Spleen (tissue), 11 donors: Measurements from ENCODE around the gene ATG16L1. TPM values are rescaled to one million over a fixed set of nuclear protein-coding genes. Genes with fewer than 3 reads are reported as not detected.
A peak's percentile ranks its signal among the peaks of the same experiment; 100 is the strongest.

Source experiments
- DNase-seq: peaks from one replicate; pipeline ENCODE4 v3.0.0-alpha.2; 2020
- H3K27ac ChIP-seq, 8 donors: fragments of 200-600 bp; sonication (generic) in 7 of 8; 1 replicate in 4 of 8; 2 replicates in 4 of 8; pipeline versions ENCODE4 v1.5.0 to v1.8.0; 2016 to 2021; ENCODE audit warnings: inconsistent platforms in 4 of 8, mild to moderate bottlenecking in 4 of 8, moderate library complexity in 1 of 8
- H3K27me3 ChIP-seq, 7 donors: fragments of 200-600 bp; sonication (generic) in 6 of 7; replicated peaks in 1 of 7; 1 replicate in 4 of 7; 2 replicates in 3 of 7; pipeline versions ENCODE4 v1.5.0 to v1.8.0; 2016 to 2021; ENCODE audit warnings: inconsistent platforms in 3 of 7, mild to moderate bottlenecking in 1 of 7
- H3K36me3 ChIP-seq, 6 donors: fragments of 200-600 bp; sonication (generic) in 5 of 6; 1 replicate in 4 of 6; 2 replicates in 2 of 6; pipeline versions ENCODE4 v1.5.0 to v1.8.0; 2016 to 2021; ENCODE audit warnings: inconsistent platforms in 2 of 6
- H3K4me1 ChIP-seq, 6 donors: fragments of 200-600 bp; sonication (generic) in 5 of 6; 1 replicate in 3 of 6; 2 replicates in 3 of 6; pipeline versions ENCODE4 v1.5.0 to v1.8.0; 2016 to 2021; ENCODE audit warnings: inconsistent platforms in 3 of 6
- H3K4me3 ChIP-seq, 8 donors: fragments of 200-600 bp; sonication (generic) in 7 of 8; 1 replicate in 4 of 8; 2 replicates in 4 of 8; pipeline versions ENCODE4 v1.5.0 to v1.8.0; 2016 to 2021; ENCODE audit warnings: inconsistent platforms in 4 of 8, mild to moderate bottlenecking in 4 of 8, moderate library complexity in 2 of 8
- H3K9me3 ChIP-seq, 8 donors: fragments of 200-600 bp; sonication (generic) in 7 of 8; 1 replicate in 4 of 8; 2 replicates in 4 of 8; pipeline versions ENCODE4 v1.5.0 to v1.8.0; 2016 to 2021; ENCODE audit warnings: inconsistent platforms in 4 of 8
- CTCF ChIP-seq, 11 experiments: fragments of 200-600 bp in 7 of 11; fragments of 450-650 bp in 4 of 11; sonication (generic) in 4 of 11; IDR thresholded peaks in 8 of 11; conservative IDR thresholded peaks in 3 of 11; 1 replicate in 7 of 11; 2 replicates in 4 of 11; pipeline versions ENCODE4 v1.4.0 to v1.8.0; 2016 to 2021; ENCODE audit warnings: antibody characterized with exemption in 11 of 11, inconsistent platforms in 4 of 11, mild to moderate bottlenecking in 1 of 11
- POLR2A ChIP-seq, 3 donors: fragments of 450-650 bp; IDR thresholded peaks; one replicate each; pipeline ENCODE4 v1.5.1; 2017; ENCODE audit warnings: antibody characterized with exemption in 3 of 3, mild to moderate bottlenecking in 1 of 3
- POLR2AphosphoS5 ChIP-seq, 3 donors: sonication (generic); formaldehyde crosslinking; IDR thresholded peaks; one replicate each; pipeline ENCODE4 v1.5.1; 2017; ENCODE audit warnings: antibody characterized with exemption in 3 of 3
- WGBS, 5 donors: extraction: QIAGEN DNeasy Blood & Tissue Kit in 3 of 5; methylation state at CpG; one replicate each; pipeline versions ENCODE4 v1.1.5 to v1.1.7; 2013 to 2018; 5-methylcytosine and 5-hydroxymethylcytosine counted together
- intact Hi-C: fragments of 100-400 bp; cut with DNase I; formaldehyde crosslinking; loops from one replicate; pipeline ENCODE4 v1.15.0; 2023; ENCODE audit warnings: low total_unique reads
- polyA plus RNA-seq, 3 donors: library from polyadenylated mRNA; stranded (reverse); fragments of 200-250 nt; gene quantifications; one replicate each; pipeline ENCODE4 v1.2.1, GENCODE V29; 2013
- total RNA-seq, 7 donors: library from RNA; depleted of rRNA in 3 of 7; stranded (reverse); fragments of >200 nt in 3 of 7; fragmentation: NEBNext Ultra II Directional in 4 of 7; extraction: Animal tissue kit (Norgen Biotek cat#: 25700) in 4 of 7; gene quantifications; one replicate each; pipeline versions ENCODE4 v1.1.0 to v1.2.1, GENCODE V29; 2016 to 2021
- donor health status: healthy with polysubstance abuse.
- donor health status: DM: no; HTN: no; CAD: no; lungs with moderate emphysema.
- donor health status: DM: no; HTN: no; CAD: no.
- donor health status: Bipolar disorder and iron deficiency.
- donor health status: healthy.
- donor health status: DM: no; HTN: no; CAD: no.
- donor health status: DM: yes; HTN: yes; CAD: no.

The ATG16L1 gene
- total and polyA plus RNA-seq, 10 donors = 12.0 to 45.8 (median 32.3) TPM

GRCh38 chr2:233247744-233248143, 3.7 kb upstream of the ATG16L1 start:
- H3K4me1 ChIP-seq = peaks cover 4 to 72% (median 16%) of the 10 kb centered on the region in 6 donors
- no peak overlapping the region for H3K4me3 ChIP-seq
- no peaks in the 10 kb centered on the region for H3K36me3 ChIP-seq
- H3K27ac ChIP-seq = peak overlapping the region in 2 of 8 donors; percentile 31 to 33
- TF ChIP-seq CTCF (IDR thresholded peaks at IDR 0.05 in 8 of 11, conservative IDR thresholded peaks at IDR 0.05 in 3 of 11) (no peak), POLR2AphosphoS5 (IDR thresholded peaks at IDR 0.05) (no peak), POLR2A (IDR thresholded peaks at IDR 0.05) (no peak)
- H3K9me3 ChIP-seq = no peaks in the 10 kb centered on the region
- intact Hi-C loops = loop anchor here (5.0 kb wide), 1 partner anchor 640 kb away; no protein-coding TSS in a partner anchor
- H3K27me3 ChIP-seq = no peaks in the 10 kb centered on the region
- DNase-seq = no peak

GRCh38 chr2:233248999-233249398, 2.5 kb upstream of the ATG16L1 start:
- no peak for DNase-seq
- intact Hi-C loops = loop anchor here (5.0 kb wide), 1 partner anchor 642 kb away; no protein-coding TSS in a partner anchor
- Histone ChIP-seq H3K36me3 (peaks cover 0 to 6% (median 0%) of the 10 kb centered on the region in 6 donors), H3K27me3 (no peaks in the 10 kb centered on the region), H3K4me1 (peaks cover 16 to 72% (median 28%) of the 10 kb centered on the region in 6 donors), H3K9me3 (no peaks in the 10 kb centered on the region), H3K27ac (peak overlapping the region in 3 of 8 donors; percentile 4 to 96 (median 36)), H3K4me3 (no peak overlapping the region)
- 35 to 49% (median 42%) methylated on average over 7 of the region's 7 CpGs for WGBS, 5 donors
- TF ChIP-seq POLR2AphosphoS5 (IDR thresholded peaks at IDR 0.05) = no peak
- TF ChIP-seq CTCF (IDR thresholded peaks at IDR 0.05 in 8 of 11, conservative IDR thresholded peaks at IDR 0.05 in 3 of 11) = no peak
- TF ChIP-seq POLR2A (IDR thresholded peaks at IDR 0.05) = no peak

- Histone ChIP-seq H3K4me1 (peaks cover 24 to 77% (median 43%) of the 10 kb centered on the region in 6 donors), H3K4me3 (no peak overlapping the region), H3K36me3 (peaks cover 0 to 22% (median 0%) of the 10 kb centered on the region in 6 donors), H3K27me3 (no peaks in the 10 kb centered on the region), H3K9me3 (no peaks in the 10 kb centered on the region), H3K27ac (peak overlapping the region in 5 of 8 donors; percentile 83 to 96 (median 92))
- TF ChIP-seq POLR2AphosphoS5 (IDR thresholded peaks at IDR 0.05) = no peak
- TF ChIP-seq CTCF (IDR thresholded peaks at IDR 0.05 in 8 of 11, conservative IDR thresholded peaks at IDR 0.05 in 3 of 11) = no peak
- TF ChIP-seq POLR2A (IDR thresholded peaks at IDR 0.05) = no peak
- no peak for DNase-seq
- WGBS, 5 donors = 92 to 96% (median 94%) methylated on average over 9 of the region's 9 CpGs
- intact Hi-C loops = loop anchor here (5.0 to 10.0 kb wide), 2 partner anchors 196 to 398 kb away; no protein-coding TSS in a partner anchor
These were observed 905 bp upstream of the ATG16L1 start for GRCh38 chr2:233250568-233250967.

GRCh38 chr2:233250985-233251305, 528 bp upstream of the ATG16L1 start:
- 26 to 48% (median 40%) methylated on average over 1 of the region's 1 CpG for WGBS, 5 donors
- DNase-seq = no peak
- H3K27ac ChIP-seq = peak overlapping the region; percentile 67 to 96 (median 84)
- TF ChIP-seq POLR2AphosphoS5 (IDR thresholded peaks at IDR 0.05) (no peak), CTCF (IDR thresholded peaks at IDR 0.05 in 8 of 11, conservative IDR thresholded peaks at IDR 0.05 in 3 of 11) (no peak), POLR2A (IDR thresholded peaks at IDR 0.05) (no peak)
- intact Hi-C loops = loop anchor here (5.0 to 10.0 kb wide), 2 partner anchors 196 to 399 kb away; no protein-coding TSS in a partner anchor
- H3K27me3 ChIP-seq = no peaks in the 10 kb centered on the region
- H3K36me3 ChIP-seq = peaks cover 0 to 26% (median 1%) of the 10 kb centered on the region in 6 donors
- H3K4me1 ChIP-seq = peaks cover 24 to 81% (median 45%) of the 10 kb centered on the region in 6 donors
- H3K9me3 ChIP-seq = no peaks in the 10 kb centered on the region
- peak overlapping the region in 6 of 8 donors; percentile 73 to 98 (median 94) for H3K4me3 ChIP-seq
